ENCODE results near the gene DHRS12.

Gene DHRS12

GRCh38 chr13:51727634-51728274 is 76.2 kb downstream of the DHRS12 start:
- DNase-seq (ENCODE audit: low read depth in 2 of 2), result no peak

GRCh38 chr13:51726446-51727193 is 77.3 kb downstream of the DHRS12 start:
- no peak for DNase-seq (ENCODE audit: low read depth in 2 of 2)

GRCh38 chr13:51724721-51725120 is 79.2 kb downstream of the DHRS12 start:
- no peak for DNase-seq (ENCODE audit: low read depth in 2 of 2)

- no peak for DNase-seq (ENCODE audit: low read depth in 2 of 2)
Measured at GRCh38 chr13:51723529-51723928, 80.4 kb downstream of the DHRS12 start.

GRCh38 chr13:51721496-51721895 is 82.5 kb downstream of the DHRS12 start:
- DNase-seq (ENCODE audit: low read depth in 2 of 2), result no peak

GRCh38 chr13:51719394-51719793 is 84.6 kb downstream of the DHRS12 start:
- no peak for DNase-seq (ENCODE audit: low read depth in 2 of 2)
